ENCODE data around the gene EHMT1. TPM values are rescaled to one million over a fixed set of nuclear protein-coding genes. Genes with fewer than 3 reads are reported as not detected.

The EHMT1 gene
- total RNA-seq, 1 experiment from 2014 or later, result 112 TPM

DNA sequence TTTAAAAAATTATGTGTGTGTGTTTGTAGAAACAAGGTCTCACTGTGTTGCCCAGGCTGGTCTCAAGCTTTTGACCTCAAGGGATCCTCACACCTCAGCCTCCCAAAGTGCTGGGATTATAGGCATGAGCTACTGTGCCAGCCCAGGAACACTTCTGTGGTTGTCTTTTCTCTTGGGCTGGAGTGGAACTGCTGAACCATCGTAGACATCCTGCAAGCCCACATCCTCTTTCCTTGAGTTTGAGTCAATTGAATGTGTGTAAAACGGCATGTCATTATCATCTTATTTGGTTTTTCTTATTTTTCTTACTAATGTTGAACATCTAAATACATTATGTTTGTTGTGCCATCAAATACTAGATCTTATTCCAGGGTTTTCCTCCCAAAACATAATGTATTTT is 40.0 kb downstream of the EHMT1 start:
- Histone ChIP-seq H3K79me2 (ENCODE audit: insufficient read depth, low read length) (peaks cover 27% of the 10 kb centered on the region; the same call in 1 of the 2 replicates), H4K8ac (replicated peaks; ENCODE audit: insufficient read length, low read depth, low read length) (no peak overlapping the region), H3K79me1 (ENCODE audit: insufficient read depth, low read depth, low read length, poor library complexity, severe bottlenecking) (peaks cover 3% of the 10 kb centered on the region), H4K91ac (ENCODE audit: insufficient read length, low read depth, low read length) (no peak overlapping the region), H3K14ac (ENCODE audit: insufficient read depth, low read length) (no peak overlapping the region), H3K4me2 (ENCODE audit: insufficient read depth, insufficient read length, low read length) (no peak overlapping the region), H3T11ph (ENCODE audit: low read length) (no peak overlapping the region), H2BK120ac (ENCODE audit: low read depth, low read length, poor library complexity, severe bottlenecking) (no peak overlapping the region), H2BK20ac (ENCODE audit: low read depth, low read length, poor library complexity, severe bottlenecking) (no peak overlapping the region), H4K5ac (ENCODE audit: insufficient read length, low read depth, low read length) (no peak overlapping the region), H3K9ac (ENCODE audit: extremely low read depth, insufficient read length, low read length) (no peak overlapping the region), H2AK5ac (ENCODE audit: insufficient read length, low read length) (no peak overlapping the region), H2BK15ac (ENCODE audit: low read depth, low read length) (no peak overlapping the region), H3K23me2 (ENCODE audit: insufficient read length, low read depth, low read length, poor library complexity, severe bottlenecking) (no peaks in the 10 kb centered on the region), H3K23ac (ENCODE audit: insufficient read length, low read depth, low read length) (no peak overlapping the region), H3K18ac (ENCODE audit: insufficient read length, low read depth, low read length) (no peak overlapping the region), H3K27me3 (ENCODE audit: insufficient read depth, low read length) (no peaks in the 10 kb centered on the region), H2BK12ac (ENCODE audit: insufficient read length, low read depth, low read length) (no peak overlapping the region), H3K4me1 (ENCODE audit: insufficient read depth, low read length) (peaks cover 5% of the 10 kb centered on the region; the same call in 1 of the 2 replicates), H2BK5ac (ENCODE audit: insufficient read length, low read length) (no peak overlapping the region), H2AFZ (ENCODE audit: low read length) (no peak overlapping the region), H3K56ac (ENCODE audit: insufficient read length, low read depth, low read length) (no peak overlapping the region), H3K27ac (ENCODE audit: insufficient read length, low read depth, low read length) (no peak overlapping the region), H3K9me3 (ENCODE audit: control insufficient read depth, low read depth, low read length) (no peaks in the 10 kb centered on the region), H3K4ac (ENCODE audit: low read depth, low read length) (no peak overlapping the region), H4K20me1 (ENCODE audit: control insufficient read depth, insufficient read depth, insufficient read length) (peaks cover 2% of the 10 kb centered on the region)
- H3K27me3 Mint-ChIP-seq (ENCODE audit: low read depth), result no peaks in the 10 kb centered on the region
- peaks cover 0 to 15% (median 7%) of the 10 kb centered on the region in 3 experiments; a peak in 4 of 7 replicates for H3K36me3 Mint-ChIP-seq (ENCODE audit: insufficient read depth in 1 of 3, low read depth in 3 of 3)
- H3K4me1 Mint-ChIP-seq, result peaks cover 28 to 32% of the 10 kb centered on the region in 2 experiments
- TF ChIP-seq, protein P1, sequence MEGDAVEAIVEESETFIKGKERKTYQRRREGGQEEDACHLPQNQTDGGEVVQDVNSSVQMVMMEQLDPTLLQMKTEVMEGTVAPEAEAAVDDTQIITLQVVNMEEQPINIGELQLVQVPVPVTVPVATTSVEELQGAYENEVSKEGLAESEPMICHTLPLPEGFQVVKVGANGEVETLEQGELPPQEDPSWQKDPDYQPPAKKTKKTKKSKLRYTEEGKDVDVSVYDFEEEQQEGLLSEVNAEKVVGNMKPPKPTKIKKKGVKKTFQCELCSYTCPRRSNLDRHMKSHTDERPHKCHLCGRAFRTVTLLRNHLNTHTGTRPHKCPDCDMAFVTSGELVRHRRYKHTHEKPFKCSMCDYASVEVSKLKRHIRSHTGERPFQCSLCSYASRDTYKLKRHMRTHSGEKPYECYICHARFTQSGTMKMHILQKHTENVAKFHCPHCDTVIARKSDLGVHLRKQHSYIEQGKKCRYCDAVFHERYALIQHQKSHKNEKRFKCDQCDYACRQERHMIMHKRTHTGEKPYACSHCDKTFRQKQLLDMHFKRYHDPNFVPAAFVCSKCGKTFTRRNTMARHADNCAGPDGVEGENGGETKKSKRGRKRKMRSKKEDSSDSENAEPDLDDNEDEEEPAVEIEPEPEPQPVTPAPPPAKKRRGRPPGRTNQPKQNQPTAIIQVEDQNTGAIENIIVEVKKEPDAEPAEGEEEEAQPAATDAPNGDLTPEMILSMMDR (conservative IDR thresholded peaks at IDR 0.05), result no peak
- no peak for DNase-seq
- H3K27ac Mint-ChIP-seq, result no peak overlapping the region
- no peaks in the 10 kb centered on the region for H3K9me3 Mint-ChIP-seq
- no CpG with 5 or more reads among the region's 2 CpGs for WGBS (ENCODE audit: extremely low coverage, insufficient read length, low lambda C conversion rate)
- no peak overlapping the region; a peak in 1 of 5 replicates for H3K4me3 Mint-ChIP-seq

Measured in H9 (cell line).